Peyer's patch (tissue), 4 donors: ENCODE measurements around the gene WNT5A.

Source experiments
- CTCF ChIP-seq, 6 experiments: fragments of 450-650 bp in 4 of 6; fragments of 200-600 bp in 2 of 6; sonication (generic) in 1 of 6; IDR thresholded peaks; one replicate each; pipeline ENCODE4 v1.5.1; 2017 to 2019; ENCODE audit warnings: antibody characterized with exemption in 6 of 6, mild to moderate bottlenecking in 3 of 6, moderate library complexity in 1 of 6
- POLR2A ChIP-seq, 2 donors: fragments of 450-650 bp; IDR thresholded peaks; one replicate each; pipeline ENCODE4 v1.5.1; 2017; ENCODE audit warnings: antibody characterized with exemption in 2 of 2, mild to moderate bottlenecking in 2 of 2, moderate library complexity in 2 of 2

GRCh38 chr3:55445551-55445950 is 41.6 kb downstream of the WNT5A start:
- TF ChIP-seq CTCF (IDR thresholded peaks at IDR 0.05): no peak
- TF ChIP-seq POLR2A (IDR thresholded peaks at IDR 0.05): no peak
